ENCODE data around the gene SETD4.

The SETD4 gene

GRCh38 chr21:36047139-36047538 is 13.2 kb downstream of the SETD4 start:
- DNase-seq (ENCODE audit: low spot score), result no peak

- DNase-seq (ENCODE audit: low spot score), result no peak
Measured at GRCh38 chr21:36045993-36046392, 14.3 kb downstream of the SETD4 start.

GRCh38 chr21:36044056-36044455 is 16.3 kb downstream of the SETD4 start:
- DNase-seq (ENCODE audit: low spot score), result no peak

GRCh38 chr21:36041910-36042309 is 18.4 kb downstream of the SETD4 start:
- DNase-seq (ENCODE audit: low spot score), result no peak

GRCh38 chr21:36040389-36040788 is 19.9 kb downstream of the SETD4 start:
- DNase-seq (ENCODE audit: low spot score), result no peak

- DNase-seq (ENCODE audit: low spot score), result no peak
Measured at GRCh38 chr21:36039861-36040260, 20.5 kb downstream of the SETD4 start.

GRCh38 chr21:36038701-36039497 is 21.4 kb downstream of the SETD4 start:
- DNase-seq (ENCODE audit: low spot score), result no peak

- no peak for DNase-seq (ENCODE audit: low spot score)
Measured at GRCh38 chr21:36035381-36035791, 24.9 kb downstream of the SETD4 start.

- DNase-seq (ENCODE audit: low spot score), result no peak
Measured at GRCh38 chr21:36034211-36034913, 26.0 kb downstream of the SETD4 start.

- no peak for DNase-seq (ENCODE audit: low spot score)
Measured at GRCh38 chr21:36032647-36033406, 27.5 kb downstream of the SETD4 start.

GRCh38 chr21:36030581-36031189 is 29.6 kb downstream of the SETD4 start:
- DNase-seq (ENCODE audit: low spot score), result peak; percentile 18

GRCh38 chr21:36029309-36029708 is 31.0 kb downstream of the SETD4 start:
- no peak for DNase-seq (ENCODE audit: low spot score)

- peak; percentile 72 for DNase-seq (ENCODE audit: low spot score)
Measured at GRCh38 chr21:36028127-36029069, 31.9 kb downstream of the SETD4 start.

- DNase-seq (ENCODE audit: low spot score), result peak; percentile 63
Measured at GRCh38 chr21:36027347-36027746, 33.0 kb downstream of the SETD4 start.

- DNase-seq (ENCODE audit: low spot score), result no peak
Measured at GRCh38 chr21:36024782-36025181, 35.5 kb downstream of the SETD4 start.

GRCh38 chr21:36023092-36023480 is 37.2 kb downstream of the SETD4 start:
- no peak for DNase-seq (ENCODE audit: low spot score)

GRCh38 chr21:36022427-36023091 is 37.8 kb downstream of the SETD4 start:
- DNase-seq (ENCODE audit: low spot score), result no peak

GRCh38 chr21:36021251-36021837 is 39.0 kb downstream of the SETD4 start:
- no peak for DNase-seq (ENCODE audit: low spot score)

- no peak for DNase-seq (ENCODE audit: low spot score)
Measured at GRCh38 chr21:36015045-36015444, 45.3 kb downstream of the SETD4 start.

GRCh38 chr21:36010801-36011200 is 49.5 kb downstream of the SETD4 start:
- no peak for DNase-seq (ENCODE audit: low spot score)

All from RKO (cell line).